Esophagus mucosa (tissue), 1 donor: ENCODE results near the gene GAB1. TPM values are rescaled to one million over a fixed set of nuclear protein-coding genes. Genes with fewer than 3 reads are reported as not detected.

ENCODE experiments used
- ATAC-seq: fragments of 200-7000 bp; cut with Tn5 transposase; one replicate; pipeline ENCODE4 v1.9.1; 2020
- total RNA-seq: library from RNA; stranded (reverse); gene quantifications from one replicate; pipeline ENCODE4 v1.2.4, GENCODE V29; 2023
- donor health status: DM: yes; HTN: yes; CAD: no.

The GAB1 gene
- total RNA-seq, 1 donor from 2014 or later: 30.2 TPM

DNA sequence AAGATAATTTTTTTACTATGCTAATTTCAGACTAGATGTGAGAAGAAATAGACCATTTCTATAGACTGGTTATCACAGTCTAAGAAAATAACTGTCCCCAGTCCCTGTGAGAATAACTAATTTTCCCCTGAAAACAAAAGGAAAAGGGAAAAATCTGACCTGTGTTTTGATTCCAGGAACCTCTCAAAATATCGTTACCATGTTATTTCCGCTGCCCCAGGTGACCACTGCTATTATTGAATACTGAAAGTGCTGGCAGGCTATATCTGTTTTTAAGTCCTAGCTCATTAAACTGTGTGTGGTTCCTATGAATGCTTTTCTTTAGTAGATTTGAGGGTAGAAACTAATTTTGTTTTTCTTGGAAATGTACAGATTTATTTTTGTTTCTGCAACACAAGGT, 83.6 kb downstream of the GAB1 start:
- ATAC-seq: no peak

DNA sequence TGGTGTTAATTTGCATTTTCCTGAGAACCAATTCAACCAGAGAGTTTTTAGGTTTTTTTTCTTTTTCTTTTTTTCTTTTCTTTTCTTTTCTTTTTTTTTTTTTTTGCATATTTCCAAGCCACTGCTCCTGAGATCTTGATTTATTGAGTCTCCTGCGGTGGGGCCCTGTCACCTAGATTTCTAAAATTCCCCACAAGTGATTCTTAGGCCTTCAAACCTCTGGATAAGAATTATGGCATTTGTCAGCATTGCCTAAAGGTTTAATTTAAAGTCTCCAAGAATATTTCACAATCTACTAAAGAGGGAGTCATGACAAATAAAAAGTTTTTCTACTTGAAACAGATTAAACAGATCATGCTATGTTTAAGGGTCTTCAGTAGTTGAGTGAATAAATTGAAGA, 84.9 kb downstream of the GAB1 start:
- no peak for ATAC-seq

DNA sequence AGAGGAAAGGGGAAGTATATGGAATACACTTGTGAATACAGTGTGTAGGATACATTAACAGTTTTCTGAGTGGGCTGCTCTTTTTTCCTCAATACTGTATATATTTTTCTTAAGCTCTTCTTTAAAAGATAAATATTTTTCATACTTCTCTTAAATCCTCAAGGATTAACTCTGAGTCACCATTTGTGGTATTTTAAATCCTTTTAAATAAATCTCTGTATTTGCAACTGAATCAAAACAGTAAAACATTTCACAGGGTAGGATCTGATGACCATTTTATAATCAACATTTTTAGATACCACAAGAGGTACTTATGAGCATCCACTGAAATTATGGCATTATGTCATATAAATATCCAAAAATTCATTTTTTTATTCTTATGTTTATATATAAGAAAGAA, 87.6 kb downstream of the GAB1 start:
- ATAC-seq: no peak

- ATAC-seq: no peak
Measured at GRCh38 chr4:143431526-143432257, 95.0 kb downstream of the GAB1 start.

DNA sequence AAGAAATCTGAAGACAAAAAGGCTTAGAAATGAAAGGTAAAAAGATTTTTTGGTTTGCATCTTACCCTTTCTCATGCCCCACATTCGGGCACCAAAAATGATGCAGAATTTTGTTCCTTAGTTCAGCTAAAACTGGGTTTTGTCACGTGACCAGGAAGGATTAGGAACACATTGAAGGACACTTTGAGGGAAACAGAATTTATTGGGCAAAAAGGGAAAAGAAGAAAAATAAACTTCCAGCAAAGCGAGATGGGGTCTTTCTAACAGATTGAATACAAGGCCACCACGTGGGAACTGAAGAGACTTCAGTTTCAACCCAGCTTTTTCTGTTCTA, 95.5 kb downstream of the GAB1 start:
- ATAC-seq: no peak

GRCh38 chr4:143433231-143433630, 96.6 kb downstream of the GAB1 start:
- ATAC-seq: no peak

- ATAC-seq: no peak
Measured at GRCh38 chr4:143435955-143436354, 99.3 kb downstream of the GAB1 start.

- ATAC-seq: no peak
Measured at GRCh38 chr4:143437476-143437875, 100.8 kb downstream of the GAB1 start.

GRCh38 chr4:143437937-143438336, 101.3 kb downstream of the GAB1 start:
- ATAC-seq: no peak

DNA sequence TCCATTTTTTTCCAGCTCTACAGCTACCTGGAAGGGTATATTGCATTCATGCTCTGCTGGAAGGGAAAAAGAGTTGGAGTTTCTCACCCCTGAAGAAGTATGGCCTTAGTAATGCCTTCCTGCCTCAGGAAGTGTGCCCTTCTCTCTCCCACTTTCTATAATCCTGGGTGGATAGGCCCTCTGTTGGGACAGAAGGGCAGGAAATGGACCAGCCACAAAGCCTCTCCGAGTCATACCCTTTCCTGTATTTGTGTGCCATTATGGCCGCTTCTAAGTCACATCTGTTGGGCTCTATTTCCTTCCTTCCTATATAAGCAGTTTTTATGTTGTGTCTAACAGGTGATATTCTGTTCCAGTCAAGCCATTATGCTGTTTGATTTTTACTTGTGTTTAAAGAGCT, 102.0 kb downstream of the GAB1 start:
- no peak for ATAC-seq

GRCh38 chr4:143441109-143441508, 104.4 kb downstream of the GAB1 start:
- ATAC-seq: no peak

GRCh38 chr4:143441678-143442077, 105.0 kb downstream of the GAB1 start:
- no peak for ATAC-seq

GRCh38 chr4:143443728-143444127, 107.1 kb downstream of the GAB1 start:
- no peak for ATAC-seq

DNA sequence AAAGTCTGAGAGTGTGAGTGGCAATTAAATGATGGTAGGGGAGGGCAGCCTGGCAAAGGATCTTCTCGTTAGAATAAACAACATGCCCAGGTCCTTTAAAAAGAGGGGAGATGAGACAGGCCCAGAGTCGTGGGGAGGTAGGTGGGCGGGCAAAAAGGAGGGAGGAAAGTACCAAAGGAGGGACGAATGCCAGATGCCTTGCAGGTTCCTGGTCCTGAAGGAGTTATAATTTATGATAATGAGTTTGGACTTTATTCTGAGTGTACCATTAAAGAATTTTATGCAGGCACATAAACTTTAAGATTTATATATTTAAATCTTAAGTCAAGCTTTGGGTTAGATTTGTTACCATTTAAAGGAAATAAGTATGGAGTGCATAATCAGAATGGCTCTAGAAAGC, 114.5 kb downstream of the GAB1 start:
- no peak for ATAC-seq

DNA sequence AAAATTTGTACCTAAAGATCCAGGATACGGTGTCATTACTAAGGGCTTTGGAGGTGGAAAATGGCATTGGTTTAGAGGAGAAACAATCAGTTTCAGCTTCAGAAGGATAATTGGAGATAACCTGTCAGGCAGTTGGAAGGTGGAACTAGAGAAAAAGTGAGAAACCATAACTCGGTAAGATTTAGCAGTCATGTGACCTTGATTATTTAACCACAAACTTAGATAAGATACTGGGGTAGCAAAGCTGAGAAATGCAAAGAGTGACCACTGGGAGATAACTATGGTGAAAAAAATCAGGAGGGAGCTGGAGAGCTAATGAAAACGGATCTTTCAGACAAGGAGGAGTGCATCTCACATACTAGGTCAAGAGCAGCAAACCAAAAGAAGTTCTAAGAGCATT, 118.5 kb downstream of the GAB1 start:
- ATAC-seq: no peak

DNA sequence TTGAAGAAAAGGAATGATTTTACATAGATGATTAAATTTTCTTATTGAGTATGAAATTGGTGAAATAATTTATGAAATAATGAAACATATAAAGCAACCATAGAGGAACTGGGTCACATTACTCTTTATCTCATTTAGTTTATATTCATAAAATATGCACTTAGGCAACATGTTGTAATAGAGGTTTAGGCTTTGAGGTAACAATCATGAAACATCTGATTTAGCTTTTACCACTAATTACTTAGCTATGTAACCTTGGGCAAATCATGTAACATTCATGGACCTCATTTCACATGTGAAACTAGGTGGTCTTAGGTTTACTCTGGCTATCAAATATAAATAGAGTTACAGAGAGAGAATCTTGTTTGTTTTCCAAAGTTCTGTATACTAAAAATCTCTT, 122.3 kb downstream of the GAB1 start:
- no peak for ATAC-seq

- ATAC-seq: no peak
Measured at GRCh38 chr4:143473334-143474126, 136.9 kb downstream of the GAB1 start.

- no peak for ATAC-seq
Measured at GRCh38 chr4:143477487-143477886, 140.8 kb downstream of the GAB1 start.

DNA sequence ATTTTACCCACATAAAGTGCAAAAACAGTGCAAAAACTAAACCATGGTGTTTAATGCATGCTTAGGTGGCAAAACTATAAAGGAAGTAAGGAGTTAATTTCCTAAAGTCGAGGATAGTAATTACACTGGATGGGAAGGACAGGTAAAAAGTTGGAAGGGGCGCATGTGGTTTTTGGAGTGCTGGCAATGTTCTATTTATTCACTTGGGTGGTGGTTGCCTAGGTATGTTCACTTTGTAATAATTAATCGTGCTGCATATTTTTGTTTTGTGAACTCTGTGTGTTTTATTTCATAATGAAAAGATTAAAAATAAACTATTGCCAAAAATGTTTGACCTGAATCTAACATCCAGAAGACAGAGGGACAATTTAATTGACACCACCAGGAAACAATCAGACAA, 144.7 kb downstream of the GAB1 start:
- no peak for ATAC-seq

DNA sequence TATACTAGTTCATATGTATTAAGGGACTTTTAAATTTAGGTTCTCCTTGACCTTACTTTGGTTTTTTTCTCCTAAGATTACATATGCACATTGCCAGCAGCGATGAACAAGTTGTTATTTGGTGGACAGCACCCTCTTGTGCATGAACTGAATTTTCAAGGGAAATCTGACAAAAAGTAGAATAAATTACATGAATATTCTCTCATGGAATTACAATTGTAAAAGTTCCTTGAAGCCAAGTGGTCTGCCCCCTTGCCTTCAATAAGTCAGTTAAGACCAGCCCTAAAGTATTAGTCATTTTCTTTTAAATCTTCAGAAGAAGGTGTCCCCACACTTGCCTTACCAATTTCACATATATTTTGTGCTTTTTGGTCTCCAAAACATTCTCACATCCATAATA, 146.2 kb downstream of the GAB1 start:
- ATAC-seq: peak; percentile 29

DNA sequence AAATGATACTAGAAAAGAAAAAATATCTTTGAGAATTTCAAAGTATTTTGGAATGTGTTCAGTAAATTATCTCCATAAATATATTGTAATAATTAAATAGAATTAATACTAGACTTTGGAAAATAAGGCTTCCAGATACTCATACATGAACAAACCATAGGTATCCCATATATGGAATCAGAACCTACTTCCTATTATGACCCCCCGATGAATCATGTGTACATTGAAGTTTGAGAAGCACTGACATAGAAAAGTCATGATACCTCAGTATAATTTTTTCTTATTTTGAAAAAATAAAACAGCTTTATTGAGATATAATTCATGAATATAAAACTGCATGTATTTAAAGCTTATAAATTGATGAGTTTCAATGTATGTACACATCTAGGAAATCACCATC, 149.6 kb downstream of the GAB1 start:
- ATAC-seq: no peak

DNA sequence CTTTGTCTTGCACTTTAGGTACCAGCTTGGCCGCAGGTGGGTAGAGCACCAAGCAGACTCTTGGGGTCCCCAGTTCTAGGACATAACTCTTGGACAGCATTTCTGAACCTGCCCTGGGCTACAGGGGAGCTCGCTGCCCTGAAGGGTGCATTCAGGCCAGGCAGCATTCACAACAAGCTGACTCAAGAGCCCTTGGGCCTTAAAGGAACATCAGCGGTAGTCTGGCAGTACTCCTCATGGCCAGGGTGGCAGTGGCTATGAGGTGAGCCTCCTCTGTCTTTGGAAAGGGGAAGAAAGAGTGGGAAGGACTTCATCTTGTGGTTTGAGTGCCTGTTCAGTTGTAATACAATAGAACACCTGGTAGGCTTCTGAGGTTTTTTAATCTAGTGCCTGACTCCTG, 152.0 kb downstream of the GAB1 start:
- ATAC-seq: no peak

DNA sequence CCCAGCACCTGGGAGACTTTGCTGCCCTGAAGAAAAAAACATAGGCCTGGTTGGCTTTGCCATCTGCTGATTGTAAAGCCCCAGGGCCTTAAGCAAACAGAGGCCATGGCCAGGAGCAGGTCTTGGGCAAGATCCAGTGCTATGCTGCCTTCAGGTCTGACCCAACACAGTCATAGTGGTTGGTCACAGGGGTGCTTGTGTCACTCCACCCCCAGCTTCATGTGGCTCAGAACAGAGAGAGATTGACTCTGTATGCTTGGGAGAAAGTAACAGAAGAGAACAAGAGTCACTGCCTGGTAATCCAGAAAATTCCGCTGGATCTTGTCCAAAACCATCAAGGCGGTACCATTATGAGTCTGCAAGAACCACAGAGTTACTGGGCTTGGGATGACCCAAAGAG, 152.4 kb downstream of the GAB1 start:
- ATAC-seq: no peak

GRCh38 chr4:143498021-143498420, 161.3 kb downstream of the GAB1 start:
- no peak for ATAC-seq

DNA sequence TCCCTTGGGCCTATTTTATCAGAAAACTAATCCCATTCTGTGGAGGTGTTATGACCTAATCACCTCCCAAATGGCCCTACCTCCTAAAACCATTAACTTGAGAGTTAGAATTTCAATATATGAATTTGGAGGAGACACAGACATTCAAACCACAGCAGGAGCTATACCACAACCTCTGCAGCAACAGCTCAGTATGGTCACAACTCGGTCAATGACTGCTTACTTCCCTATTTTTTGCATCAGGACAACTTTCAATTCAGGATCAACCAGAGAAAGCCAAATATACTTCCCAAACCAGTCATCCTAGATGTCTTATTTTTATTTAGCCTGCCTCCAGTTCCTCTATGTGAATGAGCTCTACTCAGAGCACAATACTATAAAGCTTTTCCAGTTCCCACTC, 165.6 kb downstream of the GAB1 start:
- no peak for ATAC-seq
